Measurements from ENCODE around the gene DOCK4.
A peak's percentile ranks its signal among the peaks of the same experiment; 100 is the strongest.

Gene DOCK4

GRCh38 chr7:111787741-111788140, 418.5 kb downstream of the DOCK4 start:
- Mint-ChIP-seq H3K4me1 (ENCODE audit: low read depth in 2 of 2) (no peaks in the 10 kb centered on the region), H3K9me3 (no peaks in the 10 kb centered on the region), H3K4me3 (no peak overlapping the region), H3K36me3 (ENCODE audit: insufficient read depth) (no peaks in the 10 kb centered on the region), H3K27ac (no peak overlapping the region), H3K27me3 (peaks cover 7 to 9% of the 10 kb centered on the region in 2 donors)
- ATAC-seq (replicated peaks) (no peak), DNase-seq (no peak)

- H3K27ac Mint-ChIP-seq, result no peak overlapping the region
- no peak for DNase-seq
- H3K4me1 Mint-ChIP-seq (ENCODE audit: low read depth in 2 of 2), result no peaks in the 10 kb centered on the region
- H3K4me3 Mint-ChIP-seq, result no peak overlapping the region
- H3K36me3 Mint-ChIP-seq (ENCODE audit: insufficient read depth), result no peaks in the 10 kb centered on the region
- ATAC-seq (replicated peaks), result no peak
- peaks cover 7 to 9% of the 10 kb centered on the region in 2 donors for H3K27me3 Mint-ChIP-seq
- H3K9me3 Mint-ChIP-seq, result no peaks in the 10 kb centered on the region
These were observed 419.1 kb downstream of the DOCK4 start for GRCh38 chr7:111787099-111787498.

GRCh38 chr7:111785076-111785475, 421.1 kb downstream of the DOCK4 start:
- Mint-ChIP-seq H3K4me3 (no peak overlapping the region), H3K9me3 (no peaks in the 10 kb centered on the region), H3K27ac (no peak overlapping the region), H3K4me1 (ENCODE audit: low read depth in 2 of 2) (no peaks in the 10 kb centered on the region), H3K27me3 (peaks cover 9 to 16% of the 10 kb centered on the region in 2 donors), H3K36me3 (ENCODE audit: insufficient read depth) (no peaks in the 10 kb centered on the region)
- DNase-seq, result no peak
- no peak for ATAC-seq (replicated peaks)

- H3K27me3 Mint-ChIP-seq, result peaks cover 9 to 23% of the 10 kb centered on the region in 2 donors
- H3K4me1 Mint-ChIP-seq (ENCODE audit: low read depth in 2 of 2), result no peaks in the 10 kb centered on the region
- no peak overlapping the region for H3K4me3 Mint-ChIP-seq
- DNase-seq, result no peak
- H3K27ac Mint-ChIP-seq, result no peak overlapping the region
- no peak for ATAC-seq (replicated peaks)
- H3K36me3 Mint-ChIP-seq (ENCODE audit: insufficient read depth), result peaks cover 3% of the 10 kb centered on the region
- no peaks in the 10 kb centered on the region for H3K9me3 Mint-ChIP-seq
These were observed 421.9 kb downstream of the DOCK4 start for GRCh38 chr7:111784296-111784695.

GRCh38 chr7:111783854-111784253, 422.3 kb downstream of the DOCK4 start:
- no peak for DNase-seq
- Mint-ChIP-seq H3K27ac (no peak overlapping the region), H3K9me3 (no peaks in the 10 kb centered on the region), H3K4me1 (ENCODE audit: low read depth in 2 of 2) (no peaks in the 10 kb centered on the region), H3K27me3 (peaks cover 9 to 23% of the 10 kb centered on the region in 2 donors), H3K4me3 (no peak overlapping the region), H3K36me3 (ENCODE audit: insufficient read depth) (peaks cover 3% of the 10 kb centered on the region)
- no peak for ATAC-seq (replicated peaks)

- Mint-ChIP-seq H3K4me3 (no peak overlapping the region), H3K27ac (no peak overlapping the region), H3K36me3 (ENCODE audit: insufficient read depth) (peaks cover 3% of the 10 kb centered on the region), H3K27me3 (peaks cover under 1 to 23% of the 10 kb centered on the region in 2 donors), H3K4me1 (ENCODE audit: low read depth in 2 of 2) (no peaks in the 10 kb centered on the region), H3K9me3 (peaks cover 0 to 3% of the 10 kb centered on the region in 2 donors)
- no peak for ATAC-seq (replicated peaks)
- DNase-seq, result no peak
These were observed 425.7 kb downstream of the DOCK4 start for GRCh38 chr7:111780527-111780926.

- Mint-ChIP-seq H3K36me3 (ENCODE audit: insufficient read depth) (peaks cover 3% of the 10 kb centered on the region), H3K9me3 (peaks cover 0 to 3% of the 10 kb centered on the region in 2 donors), H3K4me1 (ENCODE audit: low read depth in 2 of 2) (no peaks in the 10 kb centered on the region), H3K4me3 (no peak overlapping the region), H3K27me3 (peaks cover 22 to 23% of the 10 kb centered on the region in 2 donors), H3K27ac (no peak overlapping the region)
- no peak for DNase-seq
- ATAC-seq (replicated peaks), result no peak
These were observed 431.0 kb downstream of the DOCK4 start for GRCh38 chr7:111775206-111775605.

- Mint-ChIP-seq H3K27ac (no peak overlapping the region), H3K4me1 (ENCODE audit: low read depth in 2 of 2) (no peaks in the 10 kb centered on the region), H3K27me3 (peaks cover 22 to 26% of the 10 kb centered on the region in 2 donors), H3K4me3 (no peak overlapping the region), H3K36me3 (ENCODE audit: insufficient read depth) (no peaks in the 10 kb centered on the region), H3K9me3 (peaks cover 0 to 3% of the 10 kb centered on the region in 2 donors)
- DNase-seq, result no peak
- no peak for ATAC-seq (replicated peaks)
These were observed 433.5 kb downstream of the DOCK4 start for GRCh38 chr7:111772716-111773115.

- ATAC-seq (replicated peaks), result no peak
- peaks cover 0 to 3% of the 10 kb centered on the region in 2 donors for H3K9me3 Mint-ChIP-seq
- H3K4me1 Mint-ChIP-seq (ENCODE audit: low read depth in 2 of 2), result no peaks in the 10 kb centered on the region
These were observed 434.6 kb downstream of the DOCK4 start for GRCh38 chr7:111771638-111772037.

GRCh38 chr7:111770116-111770515, 436.1 kb downstream of the DOCK4 start:
- H3K36me3 Mint-ChIP-seq (ENCODE audit: insufficient read depth), result no peaks in the 10 kb centered on the region
- no peak for ATAC-seq (replicated peaks)
- no peaks in the 10 kb centered on the region for H3K4me1 Mint-ChIP-seq (ENCODE audit: low read depth in 2 of 2)

More at GRCh38 chr7:111771638-111772037, 434.6 kb downstream of the DOCK4 start:
- Mint-ChIP-seq H3K4me3 (no peak overlapping the region), H3K27ac (no peak overlapping the region), H3K27me3 (peaks cover 22 to 26% of the 10 kb centered on the region in 2 donors), H3K36me3 (ENCODE audit: insufficient read depth) (no peaks in the 10 kb centered on the region)
- no peak for DNase-seq

GRCh38 chr7:111765751-111766643, 440.2 kb downstream of the DOCK4 start:
- Mint-ChIP-seq H3K27me3 (peaks cover 5 to 10% of the 10 kb centered on the region in 2 donors), H3K36me3 (ENCODE audit: insufficient read depth) (no peaks in the 10 kb centered on the region), H3K4me1 (ENCODE audit: low read depth in 2 of 2) (no peaks in the 10 kb centered on the region), H3K27ac (no peak overlapping the region), H3K9me3 (no peaks in the 10 kb centered on the region), H3K4me3 (no peak overlapping the region)
- DNase-seq (no peak), ATAC-seq (replicated peaks) (no peak)

More at GRCh38 chr7:111770116-111770515, 436.1 kb downstream of the DOCK4 start:
- no peaks in the 10 kb centered on the region for H3K9me3 Mint-ChIP-seq
- H3K27ac Mint-ChIP-seq, result no peak overlapping the region
- H3K4me3 Mint-ChIP-seq, result no peak overlapping the region
- DNase-seq, result no peak
- H3K27me3 Mint-ChIP-seq, result peaks cover 22 to 26% of the 10 kb centered on the region in 2 donors

- H3K27ac Mint-ChIP-seq, result no peak overlapping the region
- no peaks in the 10 kb centered on the region for H3K27me3 Mint-ChIP-seq
- H3K9me3 Mint-ChIP-seq, result no peaks in the 10 kb centered on the region
- H3K4me3 Mint-ChIP-seq, result no peak overlapping the region
- DNase-seq (no peak), ATAC-seq (replicated peaks) (no peak)
- no peaks in the 10 kb centered on the region for H3K4me1 Mint-ChIP-seq (ENCODE audit: low read depth in 2 of 2)
- no peaks in the 10 kb centered on the region for H3K36me3 Mint-ChIP-seq (ENCODE audit: insufficient read depth)
These were observed 442.9 kb downstream of the DOCK4 start for GRCh38 chr7:111763221-111763801.

- no peak overlapping the region for H3K4me3 Mint-ChIP-seq
- H3K27me3 Mint-ChIP-seq, result peaks cover 0 to 3% of the 10 kb centered on the region in 2 donors
- ATAC-seq (replicated peaks) (no peak), DNase-seq (no peak)
- no peak overlapping the region for H3K27ac Mint-ChIP-seq
- no peaks in the 10 kb centered on the region for H3K4me1 Mint-ChIP-seq (ENCODE audit: low read depth in 2 of 2)
- H3K36me3 Mint-ChIP-seq (ENCODE audit: insufficient read depth), result no peaks in the 10 kb centered on the region
- no peaks in the 10 kb centered on the region for H3K9me3 Mint-ChIP-seq
These were observed 443.4 kb downstream of the DOCK4 start for GRCh38 chr7:111762799-111763198.

- Mint-ChIP-seq H3K27me3 (peaks cover 0 to 9% of the 10 kb centered on the region in 2 donors), H3K4me3 (no peak overlapping the region), H3K27ac (peak overlapping the region in 1 of 2 donors; percentile 29), H3K9me3 (no peaks in the 10 kb centered on the region), H3K36me3 (ENCODE audit: insufficient read depth) (no peaks in the 10 kb centered on the region), H3K4me1 (ENCODE audit: low read depth in 2 of 2) (no peaks in the 10 kb centered on the region)
- DNase-seq (no peak), ATAC-seq (replicated peaks) (no peak)
These were observed 444.0 kb downstream of the DOCK4 start for GRCh38 chr7:111762211-111762610.
